ENCODE data around the gene KRT15.

DNA sequence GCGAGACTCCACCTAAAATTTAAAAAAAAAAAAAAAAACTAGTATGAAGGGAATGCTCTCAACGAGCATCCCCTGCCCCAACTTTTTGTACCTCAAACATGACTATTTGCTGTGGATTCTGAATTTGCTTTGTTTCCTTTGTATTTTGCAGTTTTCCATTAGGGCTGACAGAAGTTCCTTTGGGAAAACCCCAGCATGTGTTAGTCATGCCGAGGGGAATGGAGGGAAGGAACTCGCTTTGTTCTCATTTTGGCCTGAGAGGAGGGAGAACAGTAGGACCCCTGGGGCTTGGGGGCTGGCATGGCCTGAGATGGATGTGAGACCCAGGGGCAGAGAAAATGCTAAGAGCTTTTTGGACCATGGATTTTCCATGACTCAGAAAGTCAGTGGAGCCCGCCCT, 32.7 kb upstream of the KRT15 start:
- TF ChIP-seq STAT3 (IDR thresholded peaks at IDR 0.05; ENCODE audit: low read depth, low read length), result no peak
- TF ChIP-seq, protein P1, sequence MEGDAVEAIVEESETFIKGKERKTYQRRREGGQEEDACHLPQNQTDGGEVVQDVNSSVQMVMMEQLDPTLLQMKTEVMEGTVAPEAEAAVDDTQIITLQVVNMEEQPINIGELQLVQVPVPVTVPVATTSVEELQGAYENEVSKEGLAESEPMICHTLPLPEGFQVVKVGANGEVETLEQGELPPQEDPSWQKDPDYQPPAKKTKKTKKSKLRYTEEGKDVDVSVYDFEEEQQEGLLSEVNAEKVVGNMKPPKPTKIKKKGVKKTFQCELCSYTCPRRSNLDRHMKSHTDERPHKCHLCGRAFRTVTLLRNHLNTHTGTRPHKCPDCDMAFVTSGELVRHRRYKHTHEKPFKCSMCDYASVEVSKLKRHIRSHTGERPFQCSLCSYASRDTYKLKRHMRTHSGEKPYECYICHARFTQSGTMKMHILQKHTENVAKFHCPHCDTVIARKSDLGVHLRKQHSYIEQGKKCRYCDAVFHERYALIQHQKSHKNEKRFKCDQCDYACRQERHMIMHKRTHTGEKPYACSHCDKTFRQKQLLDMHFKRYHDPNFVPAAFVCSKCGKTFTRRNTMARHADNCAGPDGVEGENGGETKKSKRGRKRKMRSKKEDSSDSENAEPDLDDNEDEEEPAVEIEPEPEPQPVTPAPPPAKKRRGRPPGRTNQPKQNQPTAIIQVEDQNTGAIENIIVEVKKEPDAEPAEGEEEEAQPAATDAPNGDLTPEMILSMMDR (IDR thresholded peaks at IDR 0.05 in 2 of 3, conservative IDR thresholded peaks at IDR 0.05 in 1 of 3; ENCODE audit: control insufficient read depth in 2 of 3, extremely low read depth in 1 of 3, insufficient read depth in 1 of 3, low read depth in 3 of 3, low read length in 3 of 3), result no peak
- no peak for TF ChIP-seq ZZZ3 (IDR thresholded peaks at IDR 0.05; ENCODE audit: control insufficient read depth, insufficient read length, low read depth)
- TF ChIP-seq EZH2 (IDR thresholded peaks at IDR 0.05; ENCODE audit: borderline replicate concordance, control insufficient read depth, low read depth, low read length), result no peak
- no peak for TF ChIP-seq POLR2AphosphoS5 (IDR thresholded peaks at IDR 0.05; ENCODE audit: low read length)
- TF ChIP-seq YBX1 (IDR thresholded peaks at IDR 0.05), result no peak
- no peak for TF ChIP-seq ASH2L (IDR thresholded peaks at IDR 0.05; ENCODE audit: borderline replicate concordance, low read depth)
- TF ChIP-seq TAF1 (IDR thresholded peaks at IDR 0.05; ENCODE audit: borderline replicate concordance, low read depth, low read length), result no peak
- TF ChIP-seq NRF1 (conservative IDR thresholded peaks at IDR 0.05; ENCODE audit: low read depth, low read length), result no peak
- TF ChIP-seq NBN (IDR thresholded peaks at IDR 0.05), result no peak

Data from GM12878 (cell line).